Prostate gland (tissue), 2 donors: ENCODE results near the gene LTC4S.

Experiments used
- CTCF ChIP-seq, 4 experiments: fragments of 200-600 bp in 2 of 4; fragments of 450-650 bp in 2 of 4; sonication (generic) in 2 of 4; IDR thresholded peaks; 1 replicate in 3 of 4; 2 replicates in 1 of 4; pipeline ENCODE4 v1.5.1; 2016 to 2019; ENCODE audit warnings: antibody characterized with exemption in 4 of 4, mild to moderate bottlenecking in 2 of 4, moderate library complexity in 2 of 4
- POLR2A ChIP-seq: fragments of 450-650 bp; IDR thresholded peaks from one replicate; pipeline ENCODE4 v1.6.1; 2016; ENCODE audit warnings: antibody characterized with exemption, mild to moderate bottlenecking

- TF ChIP-seq POLR2A (peak; percentile 18), CTCF (IDR thresholded peaks at IDR 0.05) (no peak)
Observed at GRCh38 chr5:179819296-179820126, 25.7 kb downstream of the LTC4S start.
